Hepatocyte (in vitro differentiated cells): ENCODE results near the gene F2RL3.

Experiments used
- CTCF ChIP-seq: fragments of 200-600 bp; sonication (generic); IDR thresholded peaks from 2 replicates; pipeline ENCODE4 v1.5.1; 2016; ENCODE audit warnings: antibody characterized with exemption, mild to moderate bottlenecking; ENCODE audit not compliant: poor library complexity
- EZH2 ChIP-seq: fragments of 200-600 bp; sonication (generic); IDR thresholded peaks from 2 replicates; pipeline ENCODE4 v1.6.1; 2016; ENCODE audit warnings: antibody characterized with exemption, mild to moderate bottlenecking, borderline replicate concordance
- EZH2phosphoT487 ChIP-seq: fragments of 200-600 bp; sonication (generic); IDR thresholded peaks from one replicate; pipeline ENCODE4 v1.6.1; 2018; ENCODE audit warnings: antibody characterized with exemption, mild to moderate bottlenecking, low read depth, moderate library complexity; ENCODE audit not compliant: unreplicated experiment, severe bottlenecking

DNA sequence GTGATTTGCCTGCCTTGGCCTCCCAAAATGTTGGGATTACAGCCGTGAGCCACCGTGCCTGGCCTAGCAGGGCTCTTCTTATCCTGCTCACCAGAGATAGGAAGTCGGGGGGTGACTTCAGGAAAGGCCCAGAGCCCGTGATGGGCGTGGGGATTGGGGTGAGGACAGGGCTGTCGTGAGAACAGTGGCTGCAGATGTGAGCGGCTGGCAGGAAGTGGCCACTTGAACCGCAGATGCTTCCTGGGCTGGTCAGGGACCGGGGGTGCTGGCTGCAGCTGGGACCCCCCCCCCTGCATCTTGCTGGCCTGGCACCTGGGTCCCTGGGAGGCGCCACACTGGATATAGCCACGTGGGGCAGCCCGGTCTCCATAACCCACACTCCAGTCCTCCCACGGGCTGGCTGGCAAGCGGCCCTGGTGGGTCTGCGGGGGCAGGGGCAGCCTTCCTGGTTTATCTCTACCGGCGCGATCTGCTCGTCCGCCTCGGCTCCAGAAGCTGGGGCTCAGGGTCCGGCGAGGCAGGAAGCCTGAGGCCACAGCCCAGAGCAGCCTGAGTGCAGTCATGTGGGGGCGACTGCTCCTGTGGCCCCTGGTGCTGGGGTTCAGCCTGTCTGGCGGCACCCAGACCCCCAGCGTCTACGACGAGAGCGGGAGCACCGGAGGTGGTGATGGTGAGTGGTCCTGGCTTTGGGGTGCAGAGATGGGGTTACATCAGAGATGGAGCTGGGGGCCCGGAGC lies at the start of gene F2RL3:
- TF ChIP-seq EZH2, result no peak
- TF ChIP-seq CTCF, result no peak
- TF ChIP-seq EZH2phosphoT487, result no peak
